T-helper 22 cell (primary cell): ENCODE data around the gene SYCP3.
"Not testable (repeated sequence)": the region's sequence is repeated elsewhere in the genome, so short reads cannot be mapped to it uniquely, and the experiment has no call there.

Source experiments
- DNase-seq: peaks from one replicate; pipeline ENCODE4 v3.0.0-alpha.2; 2020; ENCODE audit warnings: low read depth

The SYCP3 gene

GRCh38 chr12:101713059-101713682 is 26.1 kb downstream of the SYCP3 start:
- no peak for DNase-seq

DNA sequence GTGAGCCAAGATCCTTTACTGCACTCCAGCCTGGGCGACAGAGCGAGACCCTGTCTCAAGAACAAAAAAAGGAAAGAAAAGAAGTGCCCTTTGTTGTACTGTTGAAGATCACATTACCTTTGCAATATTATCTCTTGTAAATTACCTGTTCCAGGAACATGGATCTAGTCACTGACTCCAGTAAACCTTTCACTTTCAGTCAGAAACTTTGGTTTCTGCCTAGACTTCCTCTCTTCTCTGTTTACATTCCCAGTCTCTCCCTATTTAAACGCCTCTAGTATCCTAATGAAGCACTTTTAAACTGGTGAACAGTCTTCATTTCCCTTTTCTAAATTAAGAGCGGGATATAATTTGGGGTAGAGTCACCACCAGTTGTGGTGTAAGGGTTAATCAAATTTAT is 29.0 kb downstream of the SYCP3 start:
- no peak for DNase-seq

GRCh38 chr12:101707131-101707782 is 32.0 kb downstream of the SYCP3 start:
- DNase-seq = no peak

DNA sequence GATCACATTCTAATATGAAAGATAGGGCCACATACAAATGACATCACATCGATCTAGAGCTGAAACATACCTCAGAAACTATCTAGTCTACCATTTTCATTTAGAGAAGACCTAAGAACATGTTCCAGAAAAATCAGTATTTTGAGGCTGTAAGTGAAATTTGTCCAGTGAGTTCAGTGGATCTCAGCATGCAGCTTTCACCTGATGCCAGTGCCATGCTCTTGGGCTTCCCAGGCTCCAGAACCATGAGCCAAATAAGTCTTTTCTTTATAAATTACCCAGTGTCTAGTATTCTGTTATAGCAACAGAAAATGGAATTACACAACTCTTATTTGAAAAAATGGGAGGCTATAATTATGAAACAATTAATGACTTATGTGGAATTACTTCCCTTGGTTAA is 32.9 kb downstream of the SYCP3 start:
- DNase-seq = no peak

GRCh38 chr12:101703487-101703886 is 35.8 kb downstream of the SYCP3 start:
- no peak for DNase-seq

DNA sequence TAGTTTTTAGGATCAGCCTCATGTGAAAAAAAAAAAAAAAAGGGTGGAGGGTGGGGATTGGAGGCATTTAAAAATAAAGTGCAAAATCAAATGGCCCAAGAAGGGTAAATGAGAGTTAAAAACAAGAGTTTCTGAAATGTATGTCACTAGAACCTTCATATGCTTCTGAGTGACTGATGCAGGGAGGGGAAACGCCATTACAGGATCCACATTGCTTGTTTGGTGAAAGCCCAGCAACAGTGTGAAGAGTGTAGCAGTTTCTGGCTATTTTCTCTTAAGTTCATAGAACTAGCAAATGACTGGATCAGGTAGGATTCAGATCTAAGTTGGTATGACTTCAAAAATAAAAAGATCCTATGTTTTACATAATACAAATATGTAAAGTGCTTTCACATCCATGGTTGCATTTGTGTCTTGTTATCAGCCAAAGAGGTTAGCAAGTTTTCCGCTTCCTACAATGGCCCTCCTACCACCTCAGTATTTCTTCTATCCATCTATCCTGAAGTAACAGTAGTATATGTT is 38.9 kb downstream of the SYCP3 start:
- DNase-seq = no peak

DNA sequence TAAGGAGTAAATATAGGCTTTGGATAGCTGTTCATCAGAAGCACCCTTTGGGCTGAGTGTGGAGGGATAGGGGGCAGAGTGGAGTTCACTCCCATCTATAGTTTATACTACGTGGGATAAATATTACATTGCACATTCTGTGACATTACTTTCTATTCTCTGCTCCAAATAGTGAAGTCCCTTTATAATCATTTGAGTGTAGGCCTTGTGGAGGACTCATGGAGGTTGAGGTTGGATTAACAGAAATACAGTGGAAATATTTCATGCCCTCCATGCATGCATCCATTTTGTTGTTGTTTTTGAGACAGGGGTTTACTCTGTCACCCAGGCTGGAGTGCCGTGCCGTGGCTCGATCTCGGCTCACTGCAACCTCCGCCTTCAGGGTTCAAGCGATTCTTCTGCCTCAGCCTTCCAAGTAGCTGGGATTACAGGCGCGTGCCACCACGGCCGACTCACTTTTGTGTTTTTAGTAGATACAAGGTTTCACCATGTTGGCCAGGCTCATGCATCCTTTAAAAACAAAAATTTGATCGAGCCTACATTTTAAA is 40.4 kb downstream of the SYCP3 start:
- DNase-seq = no peak

DNA sequence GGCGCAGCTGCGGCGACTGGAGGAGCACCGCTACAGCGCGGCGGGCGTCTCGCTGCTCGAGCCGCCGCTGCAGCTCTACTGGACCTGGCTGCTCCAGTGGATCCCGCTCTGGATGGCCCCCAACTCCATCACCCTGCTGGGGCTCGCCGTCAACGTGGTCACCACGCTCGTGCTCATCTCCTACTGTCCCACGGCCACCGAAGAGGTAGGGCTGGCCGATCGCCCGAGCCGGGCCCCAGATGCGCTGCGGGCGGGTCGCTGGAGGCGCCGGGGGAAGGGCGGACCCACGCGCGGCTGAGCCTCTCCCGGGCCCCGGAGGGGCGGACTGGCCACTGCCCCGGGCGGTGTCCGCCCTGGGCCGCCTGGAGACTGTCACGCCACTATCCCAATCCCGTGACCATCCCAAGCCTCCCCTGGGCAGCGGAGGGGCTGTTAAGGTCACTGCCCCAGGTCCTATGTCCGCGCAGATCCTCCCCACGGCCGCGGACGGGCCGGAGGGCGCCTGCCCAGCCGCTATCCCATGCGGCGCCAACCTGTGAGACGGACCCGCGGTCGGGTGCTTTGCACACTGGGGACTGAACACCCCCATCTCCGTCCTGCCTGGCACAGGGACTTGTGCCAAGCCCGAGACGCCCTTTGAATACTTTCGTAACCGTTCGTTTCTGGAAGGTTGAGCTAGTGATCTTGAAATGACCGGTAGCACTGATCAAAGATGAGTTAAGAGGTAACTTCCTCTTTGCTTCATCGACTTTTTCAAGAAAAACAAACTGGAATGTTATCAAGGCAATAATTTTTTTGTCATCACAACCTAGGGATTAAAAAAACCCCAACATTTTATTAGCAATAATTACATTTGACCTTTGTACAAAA is 41.1 kb downstream of the SYCP3 start:
- DNase-seq = no peak

GRCh38 chr12:101697197-101697929 is 41.9 kb downstream of the SYCP3 start, which contains the start of gene CHPT1:
Gene CHPT1, plus strand, starts transcription at chr12:101697640. Its CDS starts 222 bp downstream, at chr12:101697862.
- DNase-seq = peak; percentile 45

GRCh38 chr12:101696251-101697196 is 42.7 kb downstream of the SYCP3 start:
- no peak for DNase-seq

DNA sequence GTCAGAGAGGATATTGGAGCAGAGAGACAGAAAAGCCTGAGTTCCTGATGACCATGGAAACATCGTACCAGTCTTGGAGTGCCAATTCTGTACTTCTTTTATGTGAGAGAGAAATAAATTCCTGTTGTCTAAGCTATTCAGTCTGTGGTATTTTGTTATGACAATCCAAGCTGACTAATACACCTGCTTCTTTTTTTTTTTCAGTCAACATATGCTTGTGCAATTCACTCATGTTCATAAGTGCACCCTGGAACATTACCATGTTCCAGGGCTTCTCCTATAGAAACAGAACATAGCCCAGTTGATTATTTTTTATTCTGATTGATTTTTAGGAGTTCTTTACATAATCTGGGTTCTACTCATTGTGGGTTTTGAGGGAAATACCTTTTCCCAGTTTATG is 43.6 kb downstream of the SYCP3 start:
- no peak for DNase-seq

DNA sequence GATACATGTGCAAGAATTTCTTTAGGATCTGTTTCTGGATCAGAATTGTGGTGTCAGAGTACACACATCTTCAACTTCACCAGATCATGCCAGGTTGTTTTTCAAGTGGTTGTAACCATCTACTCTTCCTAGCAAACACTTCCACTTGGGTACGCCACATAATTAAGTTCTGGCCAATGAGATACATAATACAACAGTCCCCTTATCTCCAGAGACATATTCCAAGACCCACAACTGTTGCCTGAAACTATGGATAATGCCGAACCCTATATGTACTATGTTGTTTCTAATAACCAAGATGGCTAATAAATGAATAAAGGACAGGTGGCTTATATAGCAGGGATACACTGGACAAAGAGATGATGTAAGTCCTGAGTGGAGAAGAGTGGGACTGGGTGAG is 44.3 kb downstream of the SYCP3 start:
- no peak for DNase-seq

DNA sequence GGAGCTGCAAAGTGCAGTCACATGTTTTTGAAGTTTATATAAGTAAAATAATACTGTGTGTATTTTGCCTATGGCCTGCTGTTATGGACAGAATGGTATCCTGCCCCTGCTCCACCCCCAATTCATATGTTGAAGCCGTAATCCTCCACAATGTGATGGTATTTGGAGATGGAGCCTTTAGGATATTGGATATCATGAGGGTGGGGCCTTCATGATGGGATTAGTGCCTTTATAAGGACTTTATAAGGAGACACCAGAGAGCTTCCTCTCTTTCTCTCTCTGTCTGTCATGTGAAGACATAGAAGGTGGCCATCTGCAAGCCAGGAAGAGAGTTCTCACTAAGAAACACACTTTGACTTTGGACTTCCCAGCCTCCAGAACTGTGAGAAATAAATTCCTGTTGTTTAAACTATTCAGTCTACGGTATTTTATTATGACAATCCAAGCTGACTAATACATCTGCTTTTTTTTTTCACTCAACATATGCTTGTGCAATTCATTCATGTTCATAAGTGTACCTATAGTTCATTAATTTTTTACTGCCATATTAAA is 44.9 kb downstream of the SYCP3 start:
- no peak for DNase-seq

- DNase-seq = no peak
These were observed 47.7 kb downstream of the SYCP3 start for GRCh38 chr12:101691503-101692096.

GRCh38 chr12:101690544-101691098 is 48.6 kb downstream of the SYCP3 start:
- no peak for DNase-seq

DNA sequence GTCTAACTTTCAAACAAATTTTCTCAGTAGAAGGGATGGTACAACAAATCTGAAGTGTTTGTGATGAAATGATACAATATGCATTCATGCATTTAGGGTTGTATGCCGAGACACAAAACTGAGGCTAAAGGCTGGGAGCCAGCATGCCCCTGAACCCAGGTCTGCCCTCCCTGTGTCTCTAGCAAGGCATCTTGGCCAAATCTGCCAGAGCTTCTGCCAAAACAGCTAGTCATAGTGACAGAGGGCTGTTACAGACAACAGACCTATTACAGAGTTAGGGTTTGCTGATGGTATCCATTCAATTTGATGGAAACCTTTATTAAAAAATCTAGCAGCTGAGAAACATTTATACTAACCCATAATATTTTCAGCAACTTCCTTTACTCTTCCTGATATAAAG is 53.1 kb downstream of the SYCP3 start:
- no peak for DNase-seq

DNA sequence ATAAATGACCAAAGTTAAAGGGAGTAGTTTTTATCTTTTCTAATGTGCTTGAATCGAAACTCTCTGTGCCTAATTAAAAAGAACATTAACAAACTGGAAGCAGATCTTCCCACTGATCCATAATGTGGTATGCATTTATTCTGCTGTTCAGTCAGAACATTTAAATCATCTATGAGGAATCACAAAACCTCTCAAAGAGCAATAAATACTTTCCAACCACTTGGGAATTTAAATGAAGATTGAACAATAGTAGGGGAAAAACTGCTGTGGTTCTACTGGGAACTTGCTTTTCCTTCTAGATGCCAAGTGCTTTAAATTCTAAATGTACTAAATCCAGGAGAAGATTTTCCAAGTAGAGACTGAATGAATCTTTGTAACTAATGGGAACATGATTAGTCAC is 54.2 kb downstream of the SYCP3 start:
- no peak for DNase-seq

- DNase-seq = not testable (repeated sequence)
These were observed 57.6 kb downstream of the SYCP3 start for GRCh38 chr12:101681627-101682026.

DNA sequence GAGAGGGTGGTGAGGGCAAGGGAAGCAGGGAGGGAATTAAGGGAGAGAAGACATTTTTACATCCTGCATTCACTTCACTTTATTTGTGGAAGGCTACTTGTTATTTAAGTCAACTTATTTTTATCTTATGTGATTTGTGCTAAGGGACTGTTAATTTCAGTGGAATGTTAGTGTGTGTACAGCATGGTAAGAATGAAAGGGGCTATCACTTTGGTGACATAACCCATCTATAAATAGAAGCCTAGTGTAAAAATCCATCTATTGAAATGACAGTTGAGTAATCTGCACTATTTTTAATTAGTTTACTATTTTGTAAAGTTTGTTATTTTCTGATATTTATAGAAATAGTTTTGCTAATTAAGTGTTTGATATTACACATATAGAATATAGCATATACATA is 58.6 kb downstream of the SYCP3 start:
- no peak for DNase-seq

DNA sequence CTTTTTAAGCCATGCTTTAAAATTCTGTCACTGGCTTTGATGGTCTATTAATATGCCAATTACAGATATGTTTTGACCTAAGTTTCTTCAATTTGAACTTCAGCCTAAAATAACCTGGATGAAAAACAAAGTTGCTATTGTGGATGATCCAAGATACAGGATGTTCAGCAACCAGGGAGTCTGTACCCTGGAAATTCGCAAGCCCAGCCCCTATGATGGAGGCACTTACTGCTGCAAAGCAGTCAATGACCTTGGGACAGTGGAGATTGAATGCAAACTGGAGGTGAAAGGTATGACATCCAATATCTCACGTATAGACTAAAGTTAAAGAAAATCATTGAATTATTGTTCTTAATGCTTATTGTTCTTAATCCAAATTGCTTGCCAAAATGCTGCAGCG is 59.0 kb downstream of the SYCP3 start:
- DNase-seq = no peak
